ENCODE data around the gene GAD1.
A peak's percentile ranks its signal among the peaks of the same experiment; 100 is the strongest.

Gene GAD1

GRCh38 chr2:170822290-170823087 lies 5.8 kb downstream of the GAD1 start:
- Histone ChIP-seq H3K9me3 (ENCODE audit: control insufficient read depth, insufficient read depth, low read length) (no peaks in the 10 kb centered on the region), H3K36me3 (ENCODE audit: insufficient read depth, low read length) (no peaks in the 10 kb centered on the region), H3K4me1 (ENCODE audit: insufficient read depth, low read length) (0 out of 2 replicates have a peak, but pooled peaks cover 6% of the 10 kb centered on the region), H3K9ac (ENCODE audit: low read depth, low read length) (peak overlapping the region; percentile 72)

GRCh38 chr2:170823088-170823897 lies 6.6 kb downstream of the GAD1 start:
- Histone ChIP-seq H3K9me3 (ENCODE audit: control insufficient read depth, insufficient read depth, low read length) (no peaks in the 10 kb centered on the region), H3K9ac (ENCODE audit: low read depth, low read length) (peak overlapping the region; percentile 72), H3K36me3 (ENCODE audit: insufficient read depth, low read length) (no peaks in the 10 kb centered on the region), H3K4me1 (ENCODE audit: insufficient read depth, low read length) (0 out of 2 replicates have a peak, but pooled peaks cover 6% of the 10 kb centered on the region)

GRCh38 chr2:170823898-170824215 lies 7.2 kb downstream of the GAD1 start:
- Histone ChIP-seq H3K9me3 (ENCODE audit: control insufficient read depth, insufficient read depth, low read length) (no peaks in the 10 kb centered on the region), H3K36me3 (ENCODE audit: insufficient read depth, low read length) (no peaks in the 10 kb centered on the region), H3K4me1 (ENCODE audit: insufficient read depth, low read length) (0 out of 2 replicates have a peak, but pooled peaks cover 6% of the 10 kb centered on the region), H3K9ac (ENCODE audit: low read depth, low read length) (peak overlapping the region; percentile 72; the same call in 1 of the 2 replicates)

DNA sequence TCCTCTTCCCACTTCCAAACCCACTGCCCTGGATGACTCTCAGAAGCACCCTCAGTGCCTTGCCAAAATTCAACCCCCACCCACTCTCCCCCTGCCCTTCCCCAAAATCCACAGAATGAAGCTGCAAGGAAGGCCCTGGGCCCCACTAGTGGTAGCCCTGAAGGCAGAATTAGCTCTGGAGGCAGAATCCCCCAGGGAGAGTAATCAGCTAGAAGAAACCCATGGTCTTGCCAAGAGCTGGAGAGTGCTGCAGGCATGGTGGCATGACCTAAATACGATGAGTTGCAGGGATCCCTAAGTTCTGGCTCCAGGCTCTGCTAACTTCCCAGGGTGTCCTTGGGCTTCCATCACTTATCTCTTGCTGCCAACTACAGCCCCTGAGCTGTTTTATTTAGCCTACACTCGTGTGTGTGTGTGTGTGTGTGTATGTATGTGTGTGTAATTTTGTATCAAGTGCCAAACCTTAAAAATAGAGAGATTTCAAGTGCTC lies 7.9 kb downstream of the GAD1 start:
- 0 out of 2 replicates have a peak, but pooled peaks cover 6% of the 10 kb centered on the region for H3K4me1 ChIP-seq (ENCODE audit: insufficient read depth, low read length)
- H3K9me3 ChIP-seq (ENCODE audit: control insufficient read depth, insufficient read depth, low read length) = no peaks in the 10 kb centered on the region
- H3K36me3 ChIP-seq (ENCODE audit: insufficient read depth, low read length) = no peaks in the 10 kb centered on the region
- no peak overlapping the region for H3K9ac ChIP-seq (ENCODE audit: low read depth, low read length)

GRCh38 chr2:170827841-170828532 lies 11.3 kb downstream of the GAD1 start:
- Histone ChIP-seq H3K9ac (ENCODE audit: low read depth, low read length) (no peak overlapping the region), H3K9me3 (ENCODE audit: control insufficient read depth, insufficient read depth, low read length) (no peaks in the 10 kb centered on the region), H3K4me1 (ENCODE audit: insufficient read depth, low read length) (no peaks in the 10 kb centered on the region; the same call in 1 of the 2 replicates), H3K36me3 (ENCODE audit: insufficient read depth, low read length) (no peaks in the 10 kb centered on the region; the same call in 1 of the 2 replicates)

GRCh38 chr2:170828533-170828916 lies 11.8 kb downstream of the GAD1 start:
- Histone ChIP-seq H3K9ac (ENCODE audit: low read depth, low read length) (no peak overlapping the region), H3K36me3 (ENCODE audit: insufficient read depth, low read length) (no peaks in the 10 kb centered on the region; the same call in 1 of the 2 replicates), H3K4me1 (ENCODE audit: insufficient read depth, low read length) (no peaks in the 10 kb centered on the region; the same call in 1 of the 2 replicates), H3K9me3 (ENCODE audit: control insufficient read depth, insufficient read depth, low read length) (no peaks in the 10 kb centered on the region)

DNA sequence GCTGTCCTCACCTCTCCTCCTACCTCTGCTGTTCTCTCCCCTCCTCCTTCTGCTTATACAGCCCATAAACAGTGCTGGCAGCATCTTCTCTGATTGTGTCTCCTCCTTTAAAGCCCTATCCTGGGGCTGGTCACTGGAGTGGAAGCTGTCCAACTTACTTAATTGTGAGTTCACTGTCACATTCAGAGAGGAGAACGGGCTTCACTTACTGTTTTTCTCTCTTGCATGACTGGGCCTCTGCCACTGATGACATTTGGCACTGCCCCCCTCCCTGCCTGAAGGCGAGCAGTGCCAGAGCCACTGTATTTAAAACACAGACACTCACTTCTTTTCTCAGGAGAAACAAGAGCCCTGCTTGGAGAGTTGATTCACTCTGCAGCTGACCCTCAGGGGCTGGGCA lies 12.3 kb downstream of the GAD1 start:
- Histone ChIP-seq H3K9me3 (ENCODE audit: control insufficient read depth, insufficient read depth, low read length) (no peaks in the 10 kb centered on the region), H3K36me3 (ENCODE audit: insufficient read depth, low read length) (no peaks in the 10 kb centered on the region; the same call in 1 of the 2 replicates), H3K4me1 (ENCODE audit: insufficient read depth, low read length) (no peaks in the 10 kb centered on the region; the same call in 1 of the 2 replicates), H3K9ac (ENCODE audit: low read depth, low read length) (no peak overlapping the region)

GRCh38 chr2:170830166-170830565 lies 13.5 kb downstream of the GAD1 start:
- Histone ChIP-seq H3K4me1 (ENCODE audit: insufficient read depth, low read length) (no peaks in the 10 kb centered on the region; the same call in 1 of the 2 replicates), H3K9ac (ENCODE audit: low read depth, low read length) (no peak overlapping the region), H3K9me3 (ENCODE audit: control insufficient read depth, insufficient read depth, low read length) (no peaks in the 10 kb centered on the region), H3K36me3 (ENCODE audit: insufficient read depth, low read length) (no peaks in the 10 kb centered on the region; the same call in 1 of the 2 replicates)

- no peaks in the 10 kb centered on the region; the same call in 1 of the 2 replicates for H3K36me3 ChIP-seq (ENCODE audit: insufficient read depth, low read length)
- H3K4me1 ChIP-seq (ENCODE audit: insufficient read depth, low read length) = no peaks in the 10 kb centered on the region; the same call in 1 of the 2 replicates
- H3K9me3 ChIP-seq (ENCODE audit: control insufficient read depth, insufficient read depth, low read length) = no peaks in the 10 kb centered on the region
- no peak overlapping the region for H3K9ac ChIP-seq (ENCODE audit: low read depth, low read length)
Observed at GRCh38 chr2:170831115-170831514, 14.4 kb downstream of the GAD1 start.

DNA sequence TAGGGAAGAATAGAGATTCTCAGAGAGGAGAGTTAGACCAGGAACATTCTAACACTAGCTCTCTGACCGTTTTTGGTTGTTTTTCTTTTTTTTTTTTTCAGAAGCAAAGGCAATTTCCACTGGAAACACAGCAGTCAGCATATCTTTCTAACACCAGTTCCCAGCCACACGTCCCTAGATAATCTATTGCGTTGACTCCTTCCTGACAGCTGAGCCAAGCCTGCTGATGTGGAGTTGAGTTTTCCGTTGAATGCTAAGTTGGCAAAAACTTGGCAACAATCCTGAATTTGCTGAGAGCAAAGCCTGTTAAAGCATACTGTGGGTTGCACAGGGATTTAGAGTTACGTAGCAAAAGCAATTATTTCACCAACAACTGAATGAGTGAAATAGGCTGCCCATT lies 19.3 kb downstream of the GAD1 start:
- Histone ChIP-seq H3K36me3 (ENCODE audit: insufficient read depth, low read length) (no peaks in the 10 kb centered on the region; the same call in 1 of the 2 replicates), H3K9ac (ENCODE audit: low read depth, low read length) (no peak overlapping the region), H3K4me1 (ENCODE audit: insufficient read depth, low read length) (no peaks in the 10 kb centered on the region; the same call in 1 of the 2 replicates), H3K9me3 (ENCODE audit: control insufficient read depth, insufficient read depth, low read length) (no peaks in the 10 kb centered on the region; the same call in 1 of the 2 replicates)

GRCh38 chr2:170840717-170841210 lies 24.1 kb downstream of the GAD1 start:
- Histone ChIP-seq H3K9ac (ENCODE audit: low read depth, low read length) (no peak overlapping the region), H3K36me3 (ENCODE audit: insufficient read depth, low read length) (no peaks in the 10 kb centered on the region), H3K4me1 (ENCODE audit: insufficient read depth, low read length) (no peaks in the 10 kb centered on the region)

DNA sequence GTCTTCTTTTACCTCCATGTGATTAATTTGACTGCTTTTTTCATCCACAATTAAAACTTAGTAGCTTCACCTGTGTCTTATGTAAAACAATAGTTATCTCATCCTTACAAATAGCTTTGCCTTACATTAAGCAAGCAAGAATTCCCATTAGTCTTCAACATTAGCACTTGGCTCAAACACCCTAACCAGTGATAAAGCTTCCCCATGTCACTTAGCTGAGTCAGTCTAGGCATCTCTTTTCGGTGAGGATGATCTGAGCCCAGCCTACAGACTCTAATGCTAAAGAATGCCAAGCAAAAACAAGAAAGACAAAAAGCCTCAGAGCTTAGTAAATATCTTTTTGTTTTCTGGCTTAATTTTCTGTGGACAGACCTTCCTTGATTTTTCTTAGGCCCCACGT lies 26.1 kb downstream of the GAD1 start:
- Histone ChIP-seq H3K9ac (ENCODE audit: low read depth, low read length) (no peak overlapping the region), H3K4me1 (ENCODE audit: insufficient read depth, low read length) (no peaks in the 10 kb centered on the region), H3K36me3 (ENCODE audit: insufficient read depth, low read length) (no peaks in the 10 kb centered on the region), H3K9me3 (ENCODE audit: control insufficient read depth, insufficient read depth, low read length) (no peaks in the 10 kb centered on the region; the same call in 1 of the 2 replicates)

More at GRCh38 chr2:170840717-170841210, 24.1 kb downstream of the GAD1 start:
- no peaks in the 10 kb centered on the region; the same call in 1 of the 2 replicates for H3K9me3 ChIP-seq (ENCODE audit: control insufficient read depth, insufficient read depth, low read length)

DNA sequence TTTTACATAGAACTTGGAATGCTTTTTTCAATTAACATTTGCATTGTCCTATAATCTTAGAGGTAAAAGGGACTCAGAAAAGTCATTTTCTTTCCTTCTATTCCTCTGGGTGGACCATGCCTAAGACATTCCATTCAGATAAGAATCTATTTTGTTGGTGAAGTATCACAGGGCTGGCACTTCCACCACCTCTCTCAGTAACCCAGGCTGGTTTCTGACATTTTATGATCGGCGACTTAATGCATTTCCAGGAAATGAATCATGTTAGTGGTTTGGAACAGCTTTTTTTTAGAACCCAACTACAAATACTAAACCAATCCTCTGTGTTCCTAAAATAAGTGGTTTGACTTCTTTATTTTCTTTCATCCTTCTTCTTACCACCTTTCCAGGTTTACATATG lies 27.0 kb downstream of the GAD1 start:
- no peak overlapping the region for H3K9ac ChIP-seq (ENCODE audit: low read depth, low read length)
- H3K36me3 ChIP-seq (ENCODE audit: insufficient read depth, low read length) = no peaks in the 10 kb centered on the region
- no peaks in the 10 kb centered on the region; the same call in 1 of the 2 replicates for H3K9me3 ChIP-seq (ENCODE audit: control insufficient read depth, insufficient read depth, low read length)
- peaks cover 3% of the 10 kb centered on the region; the same call in 1 of the 2 replicates for H3K4me1 ChIP-seq (ENCODE audit: insufficient read depth, low read length)

- Histone ChIP-seq H3K9ac (ENCODE audit: low read depth, low read length) (no peak overlapping the region), H3K9me3 (ENCODE audit: control insufficient read depth, insufficient read depth, low read length) (no peaks in the 10 kb centered on the region; the same call in 1 of the 2 replicates), H3K36me3 (ENCODE audit: insufficient read depth, low read length) (no peaks in the 10 kb centered on the region), H3K4me1 (ENCODE audit: insufficient read depth, low read length) (peaks cover 5% of the 10 kb centered on the region; the same call in 1 of the 2 replicates)
Observed at GRCh38 chr2:170845343-170845742, 28.7 kb downstream of the GAD1 start.
